Panc1 (cell line): ENCODE measurements around the gene C1QTNF4. TPM values are rescaled to one million over a fixed set of nuclear protein-coding genes. Genes with fewer than 3 reads are reported as not detected.

ENCODE experiments used
- ATAC-seq: fragments of 200-7000 bp; cut with Tn5 transposase; 2 replicates; pipeline ENCODE4 v1.9.1; 2020; ENCODE audit warnings: mild to moderate bottlenecking, moderate library complexity
- BruUV-seq: library from RNA; stranded (reverse); fragments of 400-500 nt; replicated peaks from 2 replicates; lab custom pipeline; 2021; lab: Mats Ljungman, UMichigan
- CTCF ChIA-PET: fragments of 300-600 bp; sonication (Branson Sonifier 250); formaldehyde crosslinking; loops from one replicate; lab custom pipeline; 2022; ENCODE audit warnings: antibody characterized with exemption; lab: Charles Lee
- POLR2A ChIA-PET: fragments of 300-600 bp; sonication (Branson Sonifier 250); formaldehyde crosslinking; loops from one replicate; lab custom pipeline; 2022; ENCODE audit warnings: antibody characterized with exemption; lab: Charles Lee
- DNase-seq: peaks from one replicate; pipeline ENCODE4 v3.0.0-alpha.2; 2010; ENCODE audit warnings: low read depth, low spot score
- H3K27ac ChIP-seq: 2 replicates; pipeline ENCODE4 v1.5.1; 2011; ENCODE audit warnings: mild to moderate bottlenecking, low read length, inconsistent platforms
- H3K27me3 ChIP-seq: fragments of 200-500 bp; sonication (Bioruptor generic); 2 replicates; pipeline ENCODE4 v1.6.0; 2014; ENCODE audit warnings: low read length, inconsistent platforms; ENCODE audit not compliant: control insufficient read depth, insufficient read depth
- H3K36me3 ChIP-seq: fragments of 200-500 bp; sonication (Bioruptor generic); 2 replicates; pipeline ENCODE4 v1.5.1; 2014; ENCODE audit warnings: inconsistent platforms, mild to moderate bottlenecking, low read length, moderate library complexity; ENCODE audit not compliant: control insufficient read depth, insufficient read depth
- H3K4me1 ChIP-seq: 2 replicates; pipeline ENCODE4 v1.5.1; 2011; ENCODE audit warnings: inconsistent platforms, mild to moderate bottlenecking, low read length, moderate library complexity; ENCODE audit not compliant: control insufficient read depth, insufficient read depth
- H3K4me3 ChIP-seq, 2 experiments: 2 replicates each; pipeline ENCODE4 v1.5.1; 2011 to 2012; ENCODE audit warnings: low read depth in 2 of 2, low read length in 2 of 2, mild to moderate bottlenecking in 2 of 2, inconsistent platforms in 1 of 2, moderate library complexity in 1 of 2
- H3K9me3 ChIP-seq: fragments of 200-500 bp; sonication (Bioruptor generic); 2 replicates; pipeline ENCODE4 v1.5.1; 2014; ENCODE audit warnings: low read depth, mild to moderate bottlenecking, inconsistent platforms, low read length, moderate library complexity; ENCODE audit not compliant: control insufficient read depth, insufficient read depth
- POLR2AphosphoS5 ChIP-seq: IDR thresholded peaks from 2 replicates; pipeline ENCODE4 v1.6.1; 2012; ENCODE audit warnings: mild to moderate bottlenecking, low read depth, low read length, moderate library complexity
- SIN3A ChIP-seq: IDR thresholded peaks from 2 replicates; pipeline ENCODE4 v1.6.1; 2012; ENCODE audit warnings: low read depth, mild to moderate bottlenecking, low read length, moderate library complexity, borderline replicate concordance; ENCODE audit not compliant: insufficient read depth
- TCF7L2 ChIP-seq: IDR thresholded peaks from 2 replicates; pipeline ENCODE4 v1.6.1; 2011; ENCODE audit warnings: mild to moderate bottlenecking, low read depth, low read length, inconsistent platforms
- in situ Hi-C: cut with HindIII; loops from 2 replicates; pipeline ENCODE4 v1.10.0; 2016; ENCODE audit warnings: low sequenced_read_pairs, low pct_unique_long_range_greater_than_20kb
- intact Hi-C: fragments of 100-400 bp; cut with micrococcal nuclease; formaldehyde crosslinking; loops from one replicate; pipeline ENCODE4 v1.10.0; 2022; ENCODE audit not compliant: unreplicated experiment
- total RNA-seq: library from RNA; stranded (reverse); gene quantifications from one replicate; pipeline ENCODE4 v1.2.1, GENCODE V29; 2021; ENCODE audit not compliant: unreplicated experiment
- TF ChIP-seq, protein P1 (sequence below), 2 experiments: IDR thresholded peaks; 2 replicates each; pipeline ENCODE4 v1.6.1; 2011 to 2012; ENCODE audit warnings: low read depth in 2 of 2, control low read depth in 1 of 2, low read length in 1 of 2, mild to moderate bottlenecking in 1 of 2, moderate library complexity in 1 of 2; ENCODE audit not compliant: insufficient read depth in 1 of 2
- TF ChIP-seq, protein P2 (sequence below): fragments of 450-650 bp; IDR thresholded peaks from 2 replicates; pipeline ENCODE4 v1.5.1; 2017; ENCODE audit warnings: mild to moderate bottlenecking

C1QTNF4 gene
- total RNA-seq, 1 experiment from 2014 or later = not detected

DNA sequence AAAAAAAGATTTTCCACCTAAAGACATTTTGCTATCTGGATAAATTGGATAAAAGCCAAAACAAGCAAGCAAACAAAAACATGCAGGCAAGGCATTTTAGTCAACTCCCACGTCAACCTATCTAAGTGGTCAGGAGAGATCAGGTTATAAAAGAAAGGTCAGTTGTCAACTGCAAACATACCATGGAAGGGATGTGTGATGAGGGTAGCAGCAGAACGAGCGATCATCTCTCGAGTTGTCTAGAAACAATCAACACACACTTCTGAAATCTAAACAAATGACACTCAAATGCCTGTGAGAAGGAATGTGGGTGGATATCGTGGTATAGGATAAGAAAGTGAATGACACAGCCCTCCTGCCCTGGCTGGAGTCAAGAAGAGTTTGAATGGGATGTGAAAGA lies 37.3 kb upstream of the C1QTNF4 start:
- Histone ChIP-seq H3K4me1 (no peaks in the 10 kb centered on the region), H3K27ac (no peak overlapping the region), H3K4me3 (no peak overlapping the region), H3K27me3 (no peaks in the 10 kb centered on the region), H3K36me3 (peaks cover 25% of the 10 kb centered on the region), H3K9me3 (no peaks in the 10 kb centered on the region)
- no TSS peak for BruUV-seq
- CTCF ChIA-PET = no interaction called here
- ATAC-seq (peak; percentile 65), DNase-seq (no peak)
- in situ Hi-C loops = no loop called here
- intact Hi-C loops = no loop called here
- TF ChIP-seq, protein P1, sequence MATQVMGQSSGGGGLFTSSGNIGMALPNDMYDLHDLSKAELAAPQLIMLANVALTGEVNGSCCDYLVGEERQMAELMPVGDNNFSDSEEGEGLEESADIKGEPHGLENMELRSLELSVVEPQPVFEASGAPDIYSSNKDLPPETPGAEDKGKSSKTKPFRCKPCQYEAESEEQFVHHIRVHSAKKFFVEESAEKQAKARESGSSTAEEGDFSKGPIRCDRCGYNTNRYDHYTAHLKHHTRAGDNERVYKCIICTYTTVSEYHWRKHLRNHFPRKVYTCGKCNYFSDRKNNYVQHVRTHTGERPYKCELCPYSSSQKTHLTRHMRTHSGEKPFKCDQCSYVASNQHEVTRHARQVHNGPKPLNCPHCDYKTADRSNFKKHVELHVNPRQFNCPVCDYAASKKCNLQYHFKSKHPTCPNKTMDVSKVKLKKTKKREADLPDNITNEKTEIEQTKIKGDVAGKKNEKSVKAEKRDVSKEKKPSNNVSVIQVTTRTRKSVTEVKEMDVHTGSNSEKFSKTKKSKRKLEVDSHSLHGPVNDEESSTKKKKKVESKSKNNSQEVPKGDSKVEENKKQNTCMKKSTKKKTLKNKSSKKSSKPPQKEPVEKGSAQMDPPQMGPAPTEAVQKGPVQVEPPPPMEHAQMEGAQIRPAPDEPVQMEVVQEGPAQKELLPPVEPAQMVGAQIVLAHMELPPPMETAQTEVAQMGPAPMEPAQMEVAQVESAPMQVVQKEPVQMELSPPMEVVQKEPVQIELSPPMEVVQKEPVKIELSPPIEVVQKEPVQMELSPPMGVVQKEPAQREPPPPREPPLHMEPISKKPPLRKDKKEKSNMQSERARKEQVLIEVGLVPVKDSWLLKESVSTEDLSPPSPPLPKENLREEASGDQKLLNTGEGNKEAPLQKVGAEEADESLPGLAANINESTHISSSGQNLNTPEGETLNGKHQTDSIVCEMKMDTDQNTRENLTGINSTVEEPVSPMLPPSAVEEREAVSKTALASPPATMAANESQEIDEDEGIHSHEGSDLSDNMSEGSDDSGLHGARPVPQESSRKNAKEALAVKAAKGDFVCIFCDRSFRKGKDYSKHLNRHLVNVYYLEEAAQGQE (IDR thresholded peaks at IDR 0.05; ENCODE audit: insufficient read depth in 1 of 2, low read depth in 2 of 2, low read length in 1 of 2) = no peak
- TF ChIP-seq SIN3A (no peak), TCF7L2 (no peak), POLR2AphosphoS5 (no peak)
- TF ChIP-seq, protein P2, sequence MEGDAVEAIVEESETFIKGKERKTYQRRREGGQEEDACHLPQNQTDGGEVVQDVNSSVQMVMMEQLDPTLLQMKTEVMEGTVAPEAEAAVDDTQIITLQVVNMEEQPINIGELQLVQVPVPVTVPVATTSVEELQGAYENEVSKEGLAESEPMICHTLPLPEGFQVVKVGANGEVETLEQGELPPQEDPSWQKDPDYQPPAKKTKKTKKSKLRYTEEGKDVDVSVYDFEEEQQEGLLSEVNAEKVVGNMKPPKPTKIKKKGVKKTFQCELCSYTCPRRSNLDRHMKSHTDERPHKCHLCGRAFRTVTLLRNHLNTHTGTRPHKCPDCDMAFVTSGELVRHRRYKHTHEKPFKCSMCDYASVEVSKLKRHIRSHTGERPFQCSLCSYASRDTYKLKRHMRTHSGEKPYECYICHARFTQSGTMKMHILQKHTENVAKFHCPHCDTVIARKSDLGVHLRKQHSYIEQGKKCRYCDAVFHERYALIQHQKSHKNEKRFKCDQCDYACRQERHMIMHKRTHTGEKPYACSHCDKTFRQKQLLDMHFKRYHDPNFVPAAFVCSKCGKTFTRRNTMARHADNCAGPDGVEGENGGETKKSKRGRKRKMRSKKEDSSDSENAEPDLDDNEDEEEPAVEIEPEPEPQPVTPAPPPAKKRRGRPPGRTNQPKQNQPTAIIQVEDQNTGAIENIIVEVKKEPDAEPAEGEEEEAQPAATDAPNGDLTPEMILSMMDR = no peak
- POLR2A ChIA-PET = no interaction called here

DNA sequence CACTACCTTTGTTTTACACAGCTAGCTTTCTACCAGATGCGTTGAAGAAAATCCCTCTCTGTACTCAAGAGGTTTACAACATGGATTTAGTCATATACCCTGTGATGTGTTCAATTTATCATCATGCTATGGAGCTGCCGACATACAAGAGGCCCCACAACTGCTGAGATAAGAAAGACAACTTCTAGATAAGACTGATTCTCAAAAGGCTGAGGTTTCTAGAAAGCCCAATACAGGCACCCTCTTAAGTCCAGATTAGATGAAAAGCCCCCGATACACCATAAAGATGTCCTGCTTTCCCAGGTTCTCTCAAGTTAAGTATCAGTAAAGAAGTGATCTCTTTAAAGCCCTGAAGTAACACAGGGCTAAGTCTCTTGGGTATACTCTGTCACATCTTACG lies 33.8 kb upstream of the C1QTNF4 start:
- H3K36me3 ChIP-seq = peaks cover 20% of the 10 kb centered on the region
- in situ Hi-C loops (no loop called here), intact Hi-C loops (no loop called here)
- no peaks in the 10 kb centered on the region for H3K27me3 ChIP-seq
- DNase-seq (no peak), ATAC-seq (no peak)
- no peak overlapping the region for H3K27ac ChIP-seq
- no peaks in the 10 kb centered on the region for H3K4me1 ChIP-seq
- TF ChIP-seq, protein P2 = no peak
- TF ChIP-seq SIN3A (no peak), TCF7L2 (no peak), POLR2AphosphoS5 (no peak)
- TF ChIP-seq, protein P1 (IDR thresholded peaks at IDR 0.05; ENCODE audit: insufficient read depth in 1 of 2, low read depth in 2 of 2, low read length in 1 of 2) = no peak
- H3K4me3 ChIP-seq = no peak overlapping the region
- POLR2A ChIA-PET = interaction anchor here (0.6 kb wide), 1 partner anchor 13 kb away, joined by 3 read pairs; no protein-coding TSS in a partner anchor
- no peaks in the 10 kb centered on the region for H3K9me3 ChIP-seq
- BruUV-seq = no TSS peak
- CTCF ChIA-PET = interaction anchor here (0.6 kb wide), 1 partner anchor 280 kb away, joined by 7 read pairs; no protein-coding TSS in a partner anchor
